Stimulated activated CD8-positive, alpha-beta memory T cell treated with anti-CD3 and anti-CD28 coated beads, Interleukin-15, amount 100 ng/mL, for 48 hours (primary cell): ENCODE results near the gene SLC35A1.
"Not testable (repeated sequence)": the region's sequence is repeated elsewhere in the genome, so short reads cannot be mapped to it uniquely, and the experiment has no call there.

ENCODE experiments used
- DNase-seq, 2 donors: peaks; one replicate each; pipeline ENCODE4 v3.0.0-alpha.2; 2020; ENCODE audit warnings: low read depth in 2 of 2

Gene SLC35A1

DNA sequence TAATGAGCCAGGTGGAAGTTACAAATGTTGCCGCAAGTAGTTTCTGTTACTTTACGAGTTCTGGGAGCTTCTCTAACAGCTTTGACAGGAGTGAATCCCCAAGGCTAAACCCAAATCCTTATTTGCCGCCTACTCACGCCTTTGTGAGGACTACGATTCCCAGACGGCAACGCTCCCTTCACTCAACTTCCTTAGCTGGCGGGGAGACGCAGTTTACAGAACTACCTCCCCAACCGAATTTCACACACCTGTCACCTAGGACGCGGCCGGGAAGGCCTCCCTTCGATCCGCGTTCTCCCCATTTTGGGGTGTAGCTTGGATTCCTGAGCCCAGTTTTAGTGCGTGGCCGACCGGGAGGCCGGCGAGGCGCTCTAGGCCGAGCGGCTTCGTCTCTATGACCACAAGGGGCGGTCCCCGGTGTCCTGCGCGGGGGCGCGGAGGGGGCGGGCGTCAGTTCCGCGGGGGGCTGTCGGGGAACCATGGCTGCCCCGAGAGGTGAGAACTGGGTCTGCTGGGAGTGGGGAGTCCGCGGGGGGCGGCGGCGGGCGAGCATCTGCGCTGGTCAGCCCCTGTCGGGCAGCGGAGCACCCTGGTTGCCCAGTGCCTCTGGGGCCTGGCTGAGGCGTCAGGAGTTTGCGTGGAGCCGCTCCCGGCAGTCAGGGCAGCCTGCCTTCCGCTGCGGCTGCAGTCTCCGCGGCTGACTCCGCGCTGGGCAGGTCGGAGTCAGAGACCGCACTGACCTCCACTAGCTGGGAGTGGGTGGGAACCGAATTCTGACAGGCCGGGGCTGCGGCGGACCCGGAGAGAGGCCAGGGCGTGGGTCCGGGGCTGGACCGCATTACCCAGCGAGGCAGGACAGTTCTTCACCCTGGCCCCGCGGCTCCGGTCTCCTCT lies at the start of gene SLC35A1:
Gene SLC35A1 (plus strand): TSS at position 450 of the 894 bp plus-strand sequence. CDS start 30 bp downstream, at position 480.
- DNase-seq, result peak; percentile 78 to 81

GRCh38 chr6:87426789-87427188 lies 46.0 kb upstream of the SLC35A1 start:
- no peak for DNase-seq

DNA sequence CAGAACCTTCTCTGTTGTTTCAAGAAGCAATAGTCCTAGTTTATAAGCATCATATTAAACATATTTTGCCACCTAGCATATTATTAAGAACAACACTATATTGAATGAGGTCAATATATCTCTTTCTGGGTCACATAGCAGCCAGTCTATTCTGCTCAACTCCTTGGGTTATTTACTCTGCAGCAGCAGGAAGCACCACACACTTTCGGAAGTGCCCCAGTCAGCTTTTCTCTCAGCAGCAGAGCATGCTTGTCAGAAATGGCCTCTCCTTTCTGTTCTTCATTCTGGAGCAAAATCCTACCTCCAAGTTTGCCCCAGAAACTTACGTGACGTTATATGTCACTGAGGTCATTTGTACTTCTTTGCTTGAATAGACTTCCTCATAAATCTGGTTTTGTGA lies 42.3 kb upstream of the SLC35A1 start:
- DNase-seq, result no peak

- no peak for DNase-seq
Observed at GRCh38 chr6:87431263-87431662, 41.5 kb upstream of the SLC35A1 start.

DNA sequence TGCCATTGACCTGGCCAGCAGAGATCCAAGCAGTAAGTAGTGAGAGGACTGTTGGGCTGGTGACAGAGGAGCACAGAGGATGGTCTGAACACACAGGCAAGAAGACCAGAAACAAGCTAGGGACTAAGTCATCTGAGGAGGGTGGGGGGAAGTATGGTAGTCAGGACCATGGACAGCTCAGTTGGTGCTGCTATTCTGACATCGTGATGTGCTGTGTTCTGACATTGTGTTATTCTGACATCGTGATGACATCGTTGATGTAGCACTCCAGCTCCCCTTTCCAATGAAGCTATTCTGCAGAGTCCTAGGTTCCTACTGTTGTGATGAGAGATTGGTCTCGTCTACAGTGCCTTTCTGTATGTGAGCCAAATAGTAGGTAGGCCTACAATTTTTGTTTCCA lies 36.3 kb upstream of the SLC35A1 start:
- no peak for DNase-seq

DNA sequence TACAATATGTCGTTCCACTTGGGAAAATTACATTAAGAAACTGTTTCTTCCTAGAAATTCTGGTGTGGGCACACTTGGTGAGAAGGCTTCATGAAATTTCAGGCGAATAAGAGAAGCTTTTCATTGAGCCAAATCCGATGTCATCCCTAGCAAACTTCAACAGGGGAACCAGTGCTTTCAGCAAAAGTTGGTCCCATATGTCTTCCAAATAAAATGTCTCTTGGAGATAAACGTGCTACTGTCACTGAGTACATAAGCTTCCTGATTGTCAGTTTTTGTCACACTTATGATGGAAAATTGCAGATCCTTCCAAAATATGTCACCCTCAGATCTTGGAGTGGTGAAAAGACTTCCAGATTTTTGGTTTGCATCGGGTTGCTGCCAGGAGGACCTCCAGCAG lies 31.1 kb upstream of the SLC35A1 start:
- DNase-seq, result no peak

DNA sequence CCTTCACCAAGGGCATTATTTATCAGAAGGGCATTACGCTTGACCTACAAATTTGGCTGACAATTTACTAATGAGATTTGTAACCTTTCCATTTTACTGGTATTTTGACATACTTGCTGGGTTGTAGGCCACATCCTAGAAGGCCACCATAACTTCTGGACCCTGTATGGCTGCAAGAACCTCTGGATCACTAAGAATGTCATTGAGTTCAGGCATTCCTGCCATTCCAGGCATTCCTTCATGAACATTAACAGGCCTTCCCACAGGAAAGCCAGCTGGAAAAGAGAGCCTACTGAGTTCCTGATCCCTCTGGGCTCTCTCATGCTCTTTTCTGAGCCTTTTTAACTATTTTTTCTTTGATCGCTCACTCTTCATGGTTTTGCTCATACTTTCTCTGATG lies 28.4 kb upstream of the SLC35A1 start:
- no peak for DNase-seq

DNA sequence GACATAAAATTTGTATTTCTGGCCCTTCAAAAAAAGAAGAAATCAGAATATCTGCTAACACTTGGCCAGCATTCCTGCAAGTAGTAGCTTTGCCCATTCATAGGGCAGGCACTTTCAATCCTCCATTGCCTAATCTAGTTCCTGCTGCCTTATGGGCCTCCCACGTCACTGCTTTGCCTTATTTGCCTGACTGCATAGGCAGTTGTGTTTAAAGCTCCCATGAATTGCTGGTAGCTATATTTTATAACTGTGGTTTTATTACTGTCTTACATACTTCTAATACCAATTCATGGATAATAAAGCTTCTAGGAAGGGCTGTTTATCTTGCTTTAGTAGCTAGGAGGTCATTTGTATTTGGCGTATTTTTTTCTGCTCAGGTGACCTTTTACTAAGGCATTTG lies 7.7 kb upstream of the SLC35A1 start:
- no peak for DNase-seq

DNA sequence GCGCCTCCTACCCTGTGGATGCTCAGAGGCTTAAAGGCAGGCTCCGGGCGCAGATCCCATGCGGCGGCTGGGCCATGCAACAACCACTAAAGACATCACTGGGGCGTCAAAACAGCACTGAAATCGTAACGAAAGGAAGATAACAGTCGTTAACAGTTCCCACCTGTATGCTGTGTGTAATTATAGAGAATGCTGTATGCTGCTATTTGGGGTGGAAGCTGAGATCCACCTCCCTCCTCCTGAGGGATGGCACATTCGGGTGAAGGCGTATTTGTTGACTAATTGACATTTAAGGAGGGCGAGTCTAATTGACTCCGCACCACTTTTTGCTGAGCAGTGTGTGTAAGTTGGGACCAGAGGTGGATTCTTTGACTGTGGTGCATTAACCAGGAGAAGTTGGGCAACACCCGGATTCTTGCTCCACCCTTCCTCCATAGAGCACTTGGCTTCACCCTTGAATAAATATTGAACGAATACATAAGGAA lies 687 bp downstream of the SLC35A1 start:
- DNase-seq, result peak in 1 of 2 donors; percentile 36

- no peak for DNase-seq
Observed at GRCh38 chr6:87481931-87482330, 9.2 kb downstream of the SLC35A1 start.

DNA sequence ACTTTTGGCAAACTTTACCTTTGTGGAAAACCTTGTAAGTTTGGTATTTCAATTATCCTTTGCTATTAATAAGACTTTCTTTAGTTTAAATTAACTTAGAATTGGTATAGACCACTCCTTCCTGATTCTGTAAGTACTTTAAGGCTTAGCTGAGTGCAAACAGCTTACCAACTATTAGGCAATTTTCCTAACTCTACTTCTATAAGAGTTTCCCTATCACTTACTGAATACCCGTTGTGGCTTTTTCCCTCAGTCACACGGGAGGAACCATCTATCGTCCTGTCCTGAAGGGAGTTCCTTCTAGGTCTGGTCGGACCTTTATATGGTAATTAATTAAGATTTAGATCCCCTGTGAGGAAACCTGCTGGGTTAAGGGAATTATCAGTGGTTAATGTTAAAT lies 9.6 kb downstream of the SLC35A1 start:
- no peak for DNase-seq

DNA sequence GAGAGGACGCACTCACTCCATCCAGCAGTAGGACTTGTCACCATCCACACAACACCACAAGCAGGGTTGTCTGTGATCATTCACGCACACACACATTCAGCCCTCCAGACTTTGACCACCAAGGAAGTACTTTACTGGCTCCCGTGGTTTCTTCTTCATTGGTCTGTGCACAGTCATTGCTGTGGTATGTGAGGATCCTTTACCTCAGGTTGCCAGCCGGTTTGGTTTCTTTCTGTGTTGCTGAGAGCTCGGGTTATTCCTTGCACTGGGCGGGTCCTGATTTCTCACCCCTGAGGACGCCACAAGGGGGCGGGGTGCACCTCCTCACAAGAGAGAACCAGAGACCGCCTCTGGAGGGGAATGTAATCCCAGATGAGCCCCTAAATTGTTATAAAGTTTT lies 11.2 kb downstream of the SLC35A1 start:
- no peak for DNase-seq

- DNase-seq, result no peak
Observed at GRCh38 chr6:87484491-87484890, 11.7 kb downstream of the SLC35A1 start.

DNA sequence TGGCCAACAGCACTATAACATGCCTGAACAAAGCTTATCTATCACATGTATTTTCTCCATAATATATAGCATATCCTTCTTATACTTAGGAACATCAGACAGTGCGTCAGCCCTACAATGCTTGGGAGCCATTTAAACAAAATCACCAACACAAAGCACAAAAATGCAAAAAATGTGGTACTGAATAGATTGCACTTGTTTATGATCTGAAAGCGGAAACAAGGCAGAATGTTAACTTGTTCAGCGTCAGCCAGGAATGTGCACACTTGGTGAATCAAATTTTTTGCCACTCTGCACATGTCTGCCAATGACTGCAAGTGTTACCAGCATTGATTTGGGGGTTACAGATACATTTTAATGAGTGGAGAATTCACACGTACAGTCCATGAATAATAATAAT lies 14.8 kb downstream of the SLC35A1 start:
- DNase-seq, result no peak

- not testable (repeated sequence) for DNase-seq
Observed at GRCh38 chr6:87489326-87489725, 16.6 kb downstream of the SLC35A1 start.

DNA sequence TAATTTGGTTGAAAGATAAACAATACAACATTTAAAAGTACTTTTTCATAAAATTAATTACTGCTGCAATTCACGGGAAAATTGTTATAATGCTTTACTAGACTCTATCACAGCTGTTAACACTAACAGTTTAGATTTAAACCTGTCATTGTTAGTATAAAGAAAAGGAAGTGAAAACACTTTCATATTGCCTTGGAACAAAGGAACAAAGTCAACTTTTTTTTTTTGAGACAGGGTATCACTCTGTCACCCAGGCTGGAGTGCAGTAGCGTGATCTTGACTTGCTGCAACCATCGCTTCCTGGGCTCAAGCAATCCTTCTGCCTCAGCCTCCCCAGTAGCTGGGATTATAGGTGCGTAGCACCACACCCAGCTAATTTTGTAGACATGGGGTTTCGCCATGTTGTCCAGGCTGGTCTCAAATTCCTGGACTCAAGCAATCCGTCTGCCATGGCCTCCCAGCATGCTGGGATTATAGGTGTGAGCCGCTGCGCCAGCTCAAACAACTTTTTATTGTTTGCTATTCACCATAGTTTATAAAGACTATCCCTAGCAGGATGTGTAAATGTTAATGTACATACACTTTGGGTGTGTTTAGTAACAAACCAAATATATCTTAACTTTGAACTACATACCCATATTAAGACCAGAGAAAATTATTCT lies 22.1 kb downstream of the SLC35A1 start:
- no peak for DNase-seq

DNA sequence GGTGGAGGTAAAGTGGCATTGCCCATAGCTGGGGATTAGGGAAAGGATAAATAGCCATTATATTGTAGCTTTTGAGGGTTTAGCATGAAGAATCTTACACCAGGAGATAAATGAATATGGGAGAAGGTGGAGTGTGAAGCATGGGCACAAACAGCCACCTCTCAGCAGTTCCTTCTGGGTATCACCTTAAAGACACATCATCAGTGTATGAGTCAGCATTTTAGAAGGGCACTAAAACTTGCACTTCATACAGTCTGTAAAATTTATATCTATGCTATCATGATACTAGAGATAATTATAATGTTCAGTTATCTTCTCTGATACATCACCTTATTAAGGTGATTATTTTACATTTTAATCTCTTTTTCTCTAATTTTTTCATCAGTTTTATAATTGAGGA lies 25.3 kb downstream of the SLC35A1 start:
- DNase-seq, result no peak

DNA sequence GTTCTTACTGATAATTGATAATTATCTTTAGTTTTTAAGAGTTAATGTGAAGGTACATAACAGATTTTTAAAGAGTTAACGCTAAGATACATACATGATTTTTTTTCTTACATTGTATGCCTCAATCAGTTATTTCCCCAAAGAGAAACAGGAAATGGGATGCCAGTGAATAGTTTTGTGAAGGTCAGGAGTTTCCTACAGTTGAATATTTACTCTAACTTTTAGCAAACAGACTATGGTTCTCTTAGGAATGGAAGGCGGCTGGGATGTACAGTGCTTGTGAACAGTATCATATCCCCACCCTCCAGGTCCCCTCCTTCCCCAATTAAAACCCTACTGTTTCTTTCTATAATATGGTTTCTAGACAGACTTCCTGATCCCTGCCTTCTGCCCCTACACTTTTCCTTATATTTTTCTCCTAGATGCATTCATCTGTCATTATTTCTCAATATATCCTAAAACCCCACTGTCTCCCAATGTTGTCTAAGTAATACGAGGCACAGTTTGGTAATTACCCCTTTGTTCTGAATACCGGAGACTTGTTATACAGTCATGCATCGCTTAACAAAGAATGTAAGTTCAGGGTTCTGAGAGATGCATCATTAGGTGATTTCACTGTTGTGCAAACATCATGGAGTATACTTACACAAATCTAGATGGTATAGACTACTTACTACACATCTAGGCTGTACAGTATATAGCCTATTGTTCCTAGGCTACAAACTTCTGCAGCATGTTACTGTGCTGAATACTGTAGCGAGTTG lies 29.2 kb downstream of the SLC35A1 start:
- no peak for DNase-seq

- no peak for DNase-seq
Observed at GRCh38 chr6:87504441-87504840, 31.7 kb downstream of the SLC35A1 start.

GRCh38 chr6:87514831-87515230 lies 42.1 kb downstream of the SLC35A1 start:
- DNase-seq, result no peak

- DNase-seq, result no peak
Observed at GRCh38 chr6:87518453-87518852, 45.7 kb downstream of the SLC35A1 start.

GRCh38 chr6:87522686-87523085 lies 49.9 kb downstream of the SLC35A1 start:
- DNase-seq, result no peak
